BE2C (cell line): ENCODE results near the gene TNNI3K.
A peak's percentile ranks its signal among the peaks of the same experiment; 100 is the strongest.

Experiments
- DNase-seq: peaks from one replicate; pipeline ENCODE4 v3.0.0-alpha.2; 2020
- H3K27me3 ChIP-seq: fragments of 250-450 bp; sonication (Bioruptor Pico); 2 replicates; pipeline ENCODE4 v1.5.1; 2020; ENCODE audit warnings: mild to moderate bottlenecking
- H3K36me3 ChIP-seq: fragments of 250-450 bp; sonication (Bioruptor Pico); 2 replicates; pipeline ENCODE4 v1.5.1; 2020; ENCODE audit warnings: mild to moderate bottlenecking
- H3K4me1 ChIP-seq: fragments of 250-450 bp; sonication (Bioruptor Pico); 2 replicates; pipeline ENCODE4 v1.5.1; 2020
- H3K4me3 ChIP-seq: 2 replicates; pipeline ENCODE4 v1.5.1; 2011; ENCODE audit warnings: low read depth, low read length
- H3K9me3 ChIP-seq: fragments of 250-450 bp; sonication (Bioruptor Pico); 2 replicates; pipeline ENCODE4 v1.5.1; 2020
- CTCF ChIP-seq: IDR thresholded peaks from 2 replicates; pipeline ENCODE4 v1.5.1; 2012; ENCODE audit warnings: mild to moderate bottlenecking, low read depth, low read length

The TNNI3K gene

GRCh38 chr1:74425676-74426075 is 190.5 kb downstream of the TNNI3K start:
- H3K4me3 ChIP-seq, result no peak overlapping the region
- H3K9me3 ChIP-seq, result no peaks in the 10 kb centered on the region
- no peak for DNase-seq
- no peaks in the 10 kb centered on the region for H3K4me1 ChIP-seq
- H3K36me3 ChIP-seq, result no peaks in the 10 kb centered on the region
- no peak for TF ChIP-seq CTCF
- no peaks in the 10 kb centered on the region for H3K27me3 ChIP-seq

GRCh38 chr1:74426208-74426937 is 191.2 kb downstream of the TNNI3K start:
- DNase-seq, result no peak
- H3K36me3 ChIP-seq, result no peaks in the 10 kb centered on the region
- H3K4me1 ChIP-seq, result no peaks in the 10 kb centered on the region
- no peak for TF ChIP-seq CTCF
- no peaks in the 10 kb centered on the region for H3K27me3 ChIP-seq
- H3K4me3 ChIP-seq, result no peak overlapping the region
- H3K9me3 ChIP-seq, result no peaks in the 10 kb centered on the region

GRCh38 chr1:74427681-74428080 is 192.5 kb downstream of the TNNI3K start:
- H3K4me1 ChIP-seq, result no peaks in the 10 kb centered on the region
- no peaks in the 10 kb centered on the region for H3K9me3 ChIP-seq
- DNase-seq, result no peak
- H3K4me3 ChIP-seq, result no peak overlapping the region
- TF ChIP-seq CTCF, result no peak
- H3K36me3 ChIP-seq, result no peaks in the 10 kb centered on the region
- H3K27me3 ChIP-seq, result no peaks in the 10 kb centered on the region

GRCh38 chr1:74429580-74429979 is 194.4 kb downstream of the TNNI3K start:
- Histone ChIP-seq H3K9me3 (no peaks in the 10 kb centered on the region), H3K27me3 (no peaks in the 10 kb centered on the region), H3K4me3 (no peak overlapping the region), H3K36me3 (no peaks in the 10 kb centered on the region), H3K4me1 (no peaks in the 10 kb centered on the region)
- no peak for TF ChIP-seq CTCF
- peak; percentile 6 for DNase-seq

GRCh38 chr1:74430342-74430934 is 195.3 kb downstream of the TNNI3K start:
- TF ChIP-seq CTCF, result no peak
- no peaks in the 10 kb centered on the region for H3K27me3 ChIP-seq
- no peaks in the 10 kb centered on the region for H3K36me3 ChIP-seq
- no peak for DNase-seq
- no peaks in the 10 kb centered on the region for H3K9me3 ChIP-seq
- H3K4me3 ChIP-seq, result no peak overlapping the region
- H3K4me1 ChIP-seq, result no peaks in the 10 kb centered on the region

- Histone ChIP-seq H3K4me3 (no peak overlapping the region), H3K9me3 (no peaks in the 10 kb centered on the region), H3K27me3 (no peaks in the 10 kb centered on the region), H3K36me3 (no peaks in the 10 kb centered on the region), H3K4me1 (no peaks in the 10 kb centered on the region)
- no peak for DNase-seq
- no peak for TF ChIP-seq CTCF
Observed at GRCh38 chr1:74431531-74431930, 196.3 kb downstream of the TNNI3K start.
